NB4 (cell line): ENCODE results near the gene RALY.
A peak's percentile ranks its signal among the peaks of the same experiment; 100 is the strongest.
"Not testable (repeated sequence)": the region's sequence is repeated elsewhere in the genome, so short reads cannot be mapped to it uniquely, and the experiment has no call there.

ENCODE experiments used
- DNase-seq: peaks from one replicate; pipeline ENCODE4 v3.0.0; 2010; ENCODE audit warnings: low read depth
- H3K4me3 ChIP-seq: one replicate; pipeline ENCODE4 v1.5.1; 2011; ENCODE audit warnings: mild to moderate bottlenecking, low read depth, low read length, moderate library complexity
- MAX ChIP-seq: IDR thresholded peaks from 2 replicates; pipeline ENCODE4 v1.6.1; 2011; ENCODE audit warnings: low read depth, low read length
- MYC ChIP-seq: IDR thresholded peaks from 2 replicates; pipeline ENCODE4 v1.6.1; 2011; ENCODE audit warnings: low read depth, low read length
- POLR2A ChIP-seq: IDR thresholded peaks from 2 replicates; pipeline ENCODE4 v1.6.1; 2011; ENCODE audit warnings: mild to moderate bottlenecking; ENCODE audit not compliant: insufficient read length; ENCODE audit errors: extremely low read depth
- TF ChIP-seq, protein P1 (sequence below): IDR thresholded peaks from one replicate; pipeline ENCODE4 v1.5.1; 2012; ENCODE audit warnings: low read depth, low read length

Gene RALY

DNA sequence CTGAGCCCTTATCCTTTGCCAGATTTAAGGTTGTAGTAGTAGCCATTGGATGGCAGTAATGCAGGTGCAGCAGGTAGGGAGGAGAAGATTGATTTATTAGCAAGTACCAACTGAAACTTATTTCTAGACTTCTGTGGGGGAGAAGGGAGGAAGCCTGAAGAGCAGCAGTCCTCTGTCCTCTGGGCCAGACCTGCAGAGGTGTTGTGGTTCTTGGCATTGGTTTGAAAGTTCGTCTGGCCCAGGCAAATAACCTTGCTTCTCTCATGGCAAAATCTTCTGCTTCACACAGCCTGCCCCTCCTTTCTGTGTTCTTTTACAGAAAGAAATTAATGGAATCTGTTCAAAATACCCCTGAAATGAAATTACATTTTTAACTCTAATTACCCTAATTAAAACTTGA is 24.5 kb downstream of the RALY start:
- no peak for DNase-seq
- no peak overlapping the region for H3K4me3 ChIP-seq
- no peak for TF ChIP-seq MYC
- no peak for TF ChIP-seq POLR2A

GRCh38 chr20:34022151-34022838 is 28.6 kb downstream of the RALY start:
- no peak overlapping the region for H3K4me3 ChIP-seq
- no peak for TF ChIP-seq MYC
- TF ChIP-seq, protein P1, sequence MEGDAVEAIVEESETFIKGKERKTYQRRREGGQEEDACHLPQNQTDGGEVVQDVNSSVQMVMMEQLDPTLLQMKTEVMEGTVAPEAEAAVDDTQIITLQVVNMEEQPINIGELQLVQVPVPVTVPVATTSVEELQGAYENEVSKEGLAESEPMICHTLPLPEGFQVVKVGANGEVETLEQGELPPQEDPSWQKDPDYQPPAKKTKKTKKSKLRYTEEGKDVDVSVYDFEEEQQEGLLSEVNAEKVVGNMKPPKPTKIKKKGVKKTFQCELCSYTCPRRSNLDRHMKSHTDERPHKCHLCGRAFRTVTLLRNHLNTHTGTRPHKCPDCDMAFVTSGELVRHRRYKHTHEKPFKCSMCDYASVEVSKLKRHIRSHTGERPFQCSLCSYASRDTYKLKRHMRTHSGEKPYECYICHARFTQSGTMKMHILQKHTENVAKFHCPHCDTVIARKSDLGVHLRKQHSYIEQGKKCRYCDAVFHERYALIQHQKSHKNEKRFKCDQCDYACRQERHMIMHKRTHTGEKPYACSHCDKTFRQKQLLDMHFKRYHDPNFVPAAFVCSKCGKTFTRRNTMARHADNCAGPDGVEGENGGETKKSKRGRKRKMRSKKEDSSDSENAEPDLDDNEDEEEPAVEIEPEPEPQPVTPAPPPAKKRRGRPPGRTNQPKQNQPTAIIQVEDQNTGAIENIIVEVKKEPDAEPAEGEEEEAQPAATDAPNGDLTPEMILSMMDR = peak; percentile 47
- no peak for TF ChIP-seq POLR2A
- DNase-seq = peak; percentile 51

DNA sequence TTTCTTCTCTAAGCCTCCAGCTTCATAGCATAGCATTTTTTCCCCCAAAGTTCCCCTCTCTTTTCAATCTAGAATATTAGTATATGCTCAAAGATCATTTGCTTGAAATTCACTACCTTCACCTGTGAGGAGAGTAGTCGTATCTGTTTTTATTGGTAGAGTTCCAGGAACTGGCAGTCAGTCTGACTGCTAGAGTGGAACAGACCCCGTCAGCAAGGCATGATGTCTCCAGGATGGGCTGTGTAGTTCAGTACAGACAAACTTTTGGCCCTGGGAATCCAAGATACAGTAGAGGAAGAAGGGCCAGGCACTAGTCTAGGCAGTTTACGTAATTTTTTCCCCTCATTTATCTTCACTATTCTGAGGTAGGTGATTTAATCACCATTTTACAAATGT is 29.1 kb downstream of the RALY start:
- H3K4me3 ChIP-seq = no peak overlapping the region
- no peak for DNase-seq
- TF ChIP-seq MAX = no peak
- TF ChIP-seq POLR2A = no peak
- TF ChIP-seq, protein P1 = no peak
- TF ChIP-seq MYC = no peak

- DNase-seq = no peak
- no peak overlapping the region for H3K4me3 ChIP-seq
- TF ChIP-seq MYC (no peak), MAX (no peak), POLR2A (no peak)
- TF ChIP-seq, protein P1 = no peak
Observed at GRCh38 chr20:34023937-34024722, 30.4 kb downstream of the RALY start.

DNA sequence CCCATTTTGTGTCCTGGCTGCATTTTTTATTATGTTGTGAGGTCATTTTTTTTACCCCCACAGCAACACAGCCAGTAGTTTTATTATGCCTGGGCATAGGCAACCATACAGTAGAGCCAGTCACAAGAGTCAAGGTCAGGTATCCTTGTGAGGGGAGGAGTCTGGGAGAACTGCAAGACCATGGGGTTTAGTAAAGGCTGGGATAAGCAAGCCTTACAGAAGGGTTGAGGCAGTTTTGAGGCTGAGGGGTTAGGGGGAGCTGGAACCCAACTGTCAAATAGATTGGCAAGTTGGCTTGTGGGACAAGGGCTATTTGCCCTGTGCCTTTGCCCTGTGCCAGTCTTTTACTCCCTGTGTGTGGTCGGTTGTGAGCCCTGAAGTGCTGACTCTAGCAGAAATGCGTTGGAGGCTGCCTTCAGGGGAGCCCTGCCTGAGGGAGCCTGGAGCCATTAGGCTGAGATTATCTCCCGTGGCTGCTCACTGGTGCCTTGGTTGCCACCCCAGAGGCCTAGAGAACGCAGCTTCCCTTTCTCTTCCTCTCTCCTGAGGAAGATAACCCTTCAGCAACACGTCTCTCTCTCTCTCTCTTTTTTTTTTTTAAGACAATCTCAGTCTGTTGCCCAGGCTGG is 31.1 kb downstream of the RALY start:
- DNase-seq = no peak
- TF ChIP-seq, protein P1 = no peak
- TF ChIP-seq POLR2A (no peak), MYC (no peak), MAX (no peak)
- no peak overlapping the region for H3K4me3 ChIP-seq

GRCh38 chr20:34028013-34028412 is 34.3 kb downstream of the RALY start:
- DNase-seq, H3K4me3 ChIP-seq: not testable (repeated sequence)
